Activated CD8-positive, alpha-beta T cell treated with anti-CD3 and anti-CD28 coated beads, Interleukin-2, amount 10 ng/mL, durations not matched to agents 7 days and 5 days (primary cell): ENCODE results near the gene H1-8. TPM values are rescaled to one million over a fixed set of nuclear protein-coding genes. Genes with fewer than 3 reads are reported as not detected.

Experiments used
- ATAC-seq: fragments of 150-1000 bp; cut with Tn5 transposase; one replicate; pipeline ENCODE4 v1.10.0; 2021; ENCODE audit warnings: moderate library complexity
- CTCF ChIA-PET: fragments of 350-600 bp; sonication (Branson Sonifier 250); formaldehyde crosslinking; loops from one replicate; lab custom pipeline; 2021; ENCODE audit warnings: antibody characterized with exemption; lab: Charles Lee
- POLR2A ChIA-PET: fragments of 350-600 bp; sonication (Branson Sonifier 250); formaldehyde crosslinking; loops from one replicate; lab custom pipeline; 2021; ENCODE audit warnings: antibody characterized with exemption; lab: Charles Lee
- DNase-seq: peaks from one replicate; pipeline ENCODE4 v3.0.0-alpha.2; 2020
- H3K27ac Mint-ChIP-seq: one replicate; pipeline ENCODE4 v1.8.0; 2021; ENCODE audit warnings: mild to moderate bottlenecking, mixed read lengths
- H3K27me3 Mint-ChIP-seq: one replicate; pipeline ENCODE4 v1.8.0; 2021; ENCODE audit warnings: low read depth, mixed read lengths
- H3K36me3 Mint-ChIP-seq: one replicate; pipeline ENCODE4 v1.8.0; 2021; ENCODE audit warnings: low read depth, mixed read lengths
- H3K4me1 Mint-ChIP-seq: one replicate; pipeline ENCODE4 v1.8.0; 2021; ENCODE audit warnings: low read depth, mixed read lengths
- H3K4me3 Mint-ChIP-seq: one replicate; pipeline ENCODE4 v1.8.0; 2021; ENCODE audit warnings: mild to moderate bottlenecking, mixed read lengths
- H3K9me3 Mint-ChIP-seq: one replicate; pipeline ENCODE4 v1.8.0; 2022; ENCODE audit warnings: mixed read lengths; ENCODE audit not compliant: insufficient read depth
- total RNA-seq, 2 experiments: library from RNA; stranded (reverse); gene quantifications; one replicate each; pipeline ENCODE4 v1.2.3, GENCODE V29; 2021

Gene H1-8
- total RNA-seq, 2 experiments from 2014 or later = not detected

DNA sequence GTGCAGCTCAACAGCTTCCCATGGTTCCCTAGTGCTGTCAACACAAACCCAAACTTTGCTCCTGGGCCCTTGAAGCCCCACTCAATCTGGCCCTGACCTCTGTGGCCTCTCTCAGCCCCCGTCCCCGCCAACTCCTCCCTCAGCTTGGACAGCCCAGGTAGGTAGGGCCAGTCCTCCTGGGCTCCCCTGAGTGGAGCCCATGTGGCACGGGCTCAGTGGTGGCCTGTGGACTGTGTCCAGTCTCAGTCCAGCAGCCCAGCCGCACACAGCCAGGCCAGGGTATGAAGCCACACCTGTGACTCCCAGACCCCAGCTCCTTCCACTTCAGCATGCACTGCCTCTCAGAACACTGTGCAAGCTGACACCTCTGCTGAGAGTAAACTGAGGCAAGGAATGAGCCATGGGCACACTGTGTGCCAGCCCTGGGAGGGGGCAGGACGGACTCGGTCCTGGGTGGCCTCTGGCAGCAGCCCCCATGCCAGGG, 52.0 kb downstream of the H1-8 start:
- DNase-seq = no peak
- Mint-ChIP-seq H3K9me3 (no peaks in the 10 kb centered on the region), H3K36me3 (no peaks in the 10 kb centered on the region), H3K4me1 (peaks cover 33% of the 10 kb centered on the region), H3K4me3 (no peak overlapping the region), H3K27me3 (peaks cover 51% of the 10 kb centered on the region), H3K27ac (no peak overlapping the region)
- ChIA-PET CTCF (interaction anchor here (1.6 to 1.7 kb wide), 2 partner anchors 105 kb away, joined by 4 to 7 read pairs; no protein-coding TSS in a partner anchor), POLR2A (no interaction called here)
- no peak for ATAC-seq

GRCh38 chr3:129595544-129596193, 52.7 kb downstream of the H1-8 start:
- ChIA-PET POLR2A (no interaction called here), CTCF (interaction anchor here (1.7 kb wide), 1 partner anchor 105 kb away, joined by 4 read pairs; no protein-coding TSS in a partner anchor)
- Mint-ChIP-seq H3K4me1 (peaks cover 33% of the 10 kb centered on the region), H3K4me3 (no peak overlapping the region), H3K36me3 (no peaks in the 10 kb centered on the region), H3K27ac (no peak overlapping the region), H3K27me3 (peaks cover 52% of the 10 kb centered on the region), H3K9me3 (no peaks in the 10 kb centered on the region)
- ATAC-seq = no peak
- no peak for DNase-seq

DNA sequence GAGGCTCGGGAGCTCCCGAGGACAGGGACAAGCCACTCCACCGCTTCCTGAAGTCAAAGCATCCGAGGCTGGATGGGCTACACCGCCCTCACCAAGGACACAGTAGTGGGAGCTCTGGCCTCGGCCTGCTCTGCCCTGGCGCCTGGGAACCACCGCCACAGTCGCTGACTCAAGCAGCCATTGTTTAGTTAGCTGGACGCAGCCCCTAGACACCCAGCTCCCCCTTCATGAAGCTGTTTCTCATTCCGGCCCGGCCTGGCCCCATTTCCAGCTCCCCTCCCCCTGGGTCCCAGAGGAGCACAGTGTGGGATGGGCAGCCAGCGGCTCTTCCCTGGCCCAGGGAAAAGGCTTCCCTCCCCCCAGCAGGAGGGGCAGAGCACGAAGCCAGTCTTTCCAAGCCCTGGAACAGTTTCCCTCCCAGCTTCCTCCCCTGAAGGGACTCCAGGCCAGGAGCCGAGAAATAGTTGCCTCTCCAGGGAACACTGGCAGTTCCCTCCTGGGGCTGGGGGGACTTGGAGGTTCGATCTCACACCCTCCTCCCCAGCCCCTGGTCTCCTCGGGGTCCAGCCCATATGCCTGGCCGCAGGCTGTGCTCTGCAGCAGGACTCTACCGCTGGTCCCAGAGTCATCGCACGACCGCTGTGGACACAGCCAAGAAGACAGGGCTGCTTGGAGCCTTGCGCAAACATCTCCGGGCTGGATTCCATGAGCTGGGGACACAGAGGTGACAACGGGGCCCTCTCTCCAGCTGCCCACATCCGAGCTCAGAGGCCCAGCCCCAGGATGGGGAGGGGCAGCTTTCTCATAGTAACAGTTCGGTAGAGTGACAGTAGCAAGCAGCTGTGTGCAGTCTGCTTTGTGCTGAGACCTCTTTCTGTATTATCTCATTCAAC, 53.5 kb downstream of the H1-8 start:
- peaks cover 33% of the 10 kb centered on the region for H3K4me1 Mint-ChIP-seq
- ChIA-PET CTCF (interaction anchor here (1.7 kb wide), 1 partner anchor 106 kb away, joined by 4 read pairs; no protein-coding TSS in a partner anchor), POLR2A (interaction anchor here (0.6 to 1.4 kb wide), 3 partner anchors 8 to 395 kb away, joined by 3 to 5 read pairs (median 3); a partner anchor contains a TSS)
- ATAC-seq (no peak), DNase-seq (no peak)
- H3K9me3 Mint-ChIP-seq = no peaks in the 10 kb centered on the region
- peaks cover 51% of the 10 kb centered on the region for H3K27me3 Mint-ChIP-seq
- H3K27ac Mint-ChIP-seq = no peak overlapping the region
- H3K4me3 Mint-ChIP-seq = no peak overlapping the region
- no peaks in the 10 kb centered on the region for H3K36me3 Mint-ChIP-seq

- Mint-ChIP-seq H3K4me3 (no peak overlapping the region), H3K27me3 (peaks cover 49% of the 10 kb centered on the region), H3K36me3 (no peaks in the 10 kb centered on the region), H3K4me1 (peaks cover 29% of the 10 kb centered on the region), H3K27ac (no peak overlapping the region), H3K9me3 (no peaks in the 10 kb centered on the region)
- ChIA-PET CTCF (no interaction called here), POLR2A (interaction anchor here (0.6 to 1.4 kb wide), 3 partner anchors 9 to 394 kb away, joined by 3 to 5 read pairs (median 3); a partner anchor contains a TSS)
- DNase-seq = no peak
- no peak for ATAC-seq
Measured at GRCh38 chr3:129597087-129597999, 54.4 kb downstream of the H1-8 start.

DNA sequence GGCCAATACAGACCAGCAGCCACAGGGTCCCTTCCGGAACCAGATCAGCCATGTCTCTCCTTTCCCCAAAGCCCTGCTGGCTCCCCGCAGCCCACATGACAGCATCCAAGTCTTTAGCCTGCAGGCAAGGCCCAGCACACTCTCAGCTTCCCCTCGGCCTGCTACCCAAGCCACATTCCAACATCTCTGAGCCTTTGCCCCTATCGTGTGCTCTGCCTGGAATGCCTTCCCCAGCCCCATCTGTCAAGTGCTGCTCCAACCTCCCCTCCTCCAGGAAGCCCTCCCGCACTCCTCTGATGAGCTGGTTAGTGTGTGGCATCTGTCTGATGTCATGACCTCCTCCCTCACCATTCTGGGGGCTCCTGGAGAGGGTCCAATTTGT, 55.0 kb downstream of the H1-8 start:
- ChIA-PET CTCF (no interaction called here), POLR2A (no interaction called here)
- Mint-ChIP-seq H3K4me1 (peaks cover 24% of the 10 kb centered on the region), H3K9me3 (no peaks in the 10 kb centered on the region), H3K4me3 (no peak overlapping the region), H3K27me3 (peaks cover 51% of the 10 kb centered on the region), H3K36me3 (no peaks in the 10 kb centered on the region), H3K27ac (no peak overlapping the region)
- ATAC-seq = no peak
- DNase-seq = no peak

GRCh38 chr3:129598484-129598883, 55.5 kb downstream of the H1-8 start:
- no peak overlapping the region for H3K4me3 Mint-ChIP-seq
- ChIA-PET POLR2A (no interaction called here), CTCF (no interaction called here)
- H3K36me3 Mint-ChIP-seq = no peaks in the 10 kb centered on the region
- no peak for DNase-seq
- ATAC-seq = no peak
- peaks cover 19% of the 10 kb centered on the region for H3K4me1 Mint-ChIP-seq
- H3K27ac Mint-ChIP-seq = no peak overlapping the region
- peaks cover 51% of the 10 kb centered on the region for H3K27me3 Mint-ChIP-seq
- no peaks in the 10 kb centered on the region for H3K9me3 Mint-ChIP-seq

GRCh38 chr3:129599073-129599472, 56.1 kb downstream of the H1-8 start:
- ChIA-PET CTCF (no interaction called here), POLR2A (no interaction called here)
- Mint-ChIP-seq H3K27me3 (peaks cover 55% of the 10 kb centered on the region), H3K9me3 (no peaks in the 10 kb centered on the region), H3K4me3 (no peak overlapping the region), H3K4me1 (peaks cover 13% of the 10 kb centered on the region), H3K27ac (no peak overlapping the region), H3K36me3 (no peaks in the 10 kb centered on the region)
- no peak for ATAC-seq
- DNase-seq = no peak

DNA sequence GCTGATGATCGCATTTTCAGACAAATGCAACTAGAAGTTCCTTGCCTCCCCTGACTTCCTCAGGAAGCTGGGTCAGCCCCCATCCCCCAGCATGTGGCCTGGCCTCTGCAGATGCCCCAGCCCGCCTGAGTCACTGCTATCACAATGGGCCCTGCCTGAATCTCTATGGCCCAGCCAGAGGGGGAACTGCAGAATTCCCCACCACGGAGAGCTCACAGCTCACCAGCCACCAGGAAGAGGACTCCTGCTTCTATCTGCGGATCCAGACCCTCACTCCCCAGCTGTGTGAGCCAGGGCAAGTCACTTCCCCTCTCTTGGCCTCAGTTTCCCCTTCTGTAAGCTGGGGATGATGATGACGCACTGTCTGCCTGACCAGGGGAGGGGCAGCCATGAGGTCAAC, 56.6 kb downstream of the H1-8 start:
- POLR2A ChIA-PET = interaction anchor here (1.6 kb wide), 1 partner anchor 283 kb away, joined by 3 read pairs; a partner anchor contains a TSS
- no peak for ATAC-seq
- no peak for DNase-seq
- H3K36me3 Mint-ChIP-seq = no peaks in the 10 kb centered on the region
- H3K27me3 Mint-ChIP-seq = peaks cover 58% of the 10 kb centered on the region
- no peaks in the 10 kb centered on the region for H3K9me3 Mint-ChIP-seq
- CTCF ChIA-PET = no interaction called here
- peaks cover 8% of the 10 kb centered on the region for H3K4me1 Mint-ChIP-seq
- H3K27ac Mint-ChIP-seq = no peak overlapping the region
- H3K4me3 Mint-ChIP-seq = no peak overlapping the region

DNA sequence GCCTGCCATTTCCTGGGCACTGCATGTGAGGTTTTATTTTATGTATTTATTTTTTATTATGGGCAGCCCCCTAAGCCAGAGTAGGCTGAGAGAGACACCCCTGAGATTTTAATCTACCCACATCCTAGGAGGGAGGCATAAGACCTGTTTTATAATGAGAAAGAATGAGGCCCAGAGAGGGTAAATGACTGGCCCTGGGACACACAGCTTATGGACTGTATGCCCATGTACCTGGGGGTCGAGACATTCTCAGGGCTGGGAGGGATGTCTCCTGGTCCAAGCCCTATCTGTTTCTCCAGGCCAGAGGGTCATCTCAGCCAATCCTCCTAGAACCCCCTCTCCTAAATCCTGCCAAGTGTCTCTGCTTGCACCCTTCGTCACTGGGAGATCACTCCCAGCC, 57.4 kb downstream of the H1-8 start:
- Mint-ChIP-seq H3K27ac (no peak overlapping the region), H3K9me3 (no peaks in the 10 kb centered on the region), H3K4me3 (no peak overlapping the region), H3K27me3 (peaks cover 59% of the 10 kb centered on the region), H3K4me1 (peaks cover 4% of the 10 kb centered on the region), H3K36me3 (no peaks in the 10 kb centered on the region)
- ATAC-seq (no peak), DNase-seq (no peak)
- ChIA-PET CTCF (no interaction called here), POLR2A (interaction anchor here (0.5 to 1.6 kb wide), 2 partner anchors 217 to 284 kb away, joined by 3 read pairs; a partner anchor contains a TSS)
